Endothelial cell of umbilical vein (primary cell): ENCODE results near the gene SLC8A2. TPM values are rescaled to one million over a fixed set of nuclear protein-coding genes. Genes with fewer than 3 reads are reported as not detected.

ENCODE experiments used
- BruUV-seq: library from RNA; stranded (reverse); fragments of 400-500 nt; replicated peaks from 2 replicates; lab custom pipeline; 2021; lab: Mats Ljungman, UMichigan
- CTCF ChIA-PET: fragments of 300-600, 350-600 bp; sonication (Branson Sonifier 250); formaldehyde crosslinking; loops from one replicate; lab custom pipeline; 2021; ENCODE audit warnings: antibody characterized with exemption, inconsistent platforms; lab: Charles Lee
- POLR2A ChIA-PET: fragments of 300-600, 350-600 bp; sonication (Branson Sonifier 250); formaldehyde crosslinking; loops from one replicate; lab custom pipeline; 2021; ENCODE audit warnings: antibody characterized with exemption, inconsistent platforms; lab: Charles Lee
- DNase-seq: peaks from one replicate; pipeline ENCODE4 v3.0.0-alpha.2; 2011; ENCODE audit warnings: low read depth, low spot score
- FAIRE-seq: peaks from 2 replicates; lab custom pipeline; 2011; peaks lifted over from hg19 to GRCh38; lab: Jason Lieb, UNC
- H2AFZ ChIP-seq: 2 replicates; pipeline ENCODE4 v1.6.0; 2012; ENCODE audit warnings: low read depth, low read length, control low read depth, inconsistent platforms
- H3K27ac ChIP-seq: 2 replicates; pipeline ENCODE4 v1.5.1; 2011; ENCODE audit warnings: low read depth, mild to moderate bottlenecking, control low read depth, low read length, moderate library complexity; ENCODE audit not compliant: insufficient read depth
- H3K27me3 ChIP-seq, 2 experiments: 2 replicates each; pipeline versions ENCODE4 v1.6.0 to v1.6.1; 2011; ENCODE audit warnings: low read length in 2 of 2, mixed read lengths in 1 of 2; ENCODE audit not compliant: control insufficient read depth in 2 of 2, insufficient read depth in 2 of 2
- H3K36me3 ChIP-seq, 2 experiments: 2 replicates in 1 of 2; 3 replicates in 1 of 2; pipeline ENCODE4 v1.5.1; 2011; ENCODE audit warnings: low read length in 2 of 2, mild to moderate bottlenecking in 1 of 2, moderate library complexity in 1 of 2; ENCODE audit not compliant: control insufficient read depth in 2 of 2, insufficient read depth in 2 of 2; ENCODE audit errors: extremely low read depth in 1 of 2
- H3K4me1 ChIP-seq: 3 replicates; pipeline ENCODE4 v1.5.1; 2011; ENCODE audit warnings: mild to moderate bottlenecking, low read length; ENCODE audit not compliant: control insufficient read depth, insufficient read depth; ENCODE audit errors: extremely low read depth
- H3K4me2 ChIP-seq: 2 replicates; pipeline ENCODE4 v1.6.1; 2011; ENCODE audit warnings: low read length, control low read depth, mixed read lengths; ENCODE audit not compliant: insufficient read depth
- H3K4me3 ChIP-seq, 3 experiments: fragments of 200-600 bp in 1 of 3; sonication (generic), shearing (Covaris generic) in 1 of 3; replicated peaks in 1 of 3; 2 replicates each; pipeline ENCODE4 v1.5.1; 2011 to 2016; ENCODE audit warnings: control low read depth in 3 of 3, low read length in 3 of 3, mild to moderate bottlenecking in 2 of 3, inconsistent platforms in 1 of 3, low read depth in 1 of 3, moderate library complexity in 1 of 3; ENCODE audit not compliant: insufficient read depth in 1 of 3
- H3K79me2 ChIP-seq: 2 replicates; pipeline ENCODE4 v1.6.0; 2012; ENCODE audit warnings: low read length, inconsistent platforms; ENCODE audit not compliant: control insufficient read depth, insufficient read depth
- H3K9ac ChIP-seq: replicated peaks from 2 replicates; pipeline ENCODE3; 2011; ENCODE audit warnings: low read length, control low read depth; ENCODE audit not compliant: insufficient read depth; ENCODE audit errors: extremely low read depth
- H3K9me1 ChIP-seq: replicated peaks from 3 replicates; pipeline ENCODE4 v1.6.0; 2011; ENCODE audit warnings: mild to moderate bottlenecking, low read length; ENCODE audit not compliant: control insufficient read depth, insufficient read depth; ENCODE audit errors: extremely low read depth
- H3K9me3 ChIP-seq: replicated peaks from 2 replicates; pipeline ENCODE4 v1.5.1; 2012; ENCODE audit warnings: low read length, inconsistent platforms; ENCODE audit not compliant: control insufficient read depth, insufficient read depth
- H4K20me1 ChIP-seq: replicated peaks from 2 replicates; pipeline ENCODE3; 2011; ENCODE audit warnings: mild to moderate bottlenecking, low read length; ENCODE audit not compliant: control insufficient read depth, insufficient read depth; ENCODE audit errors: extremely low read depth
- CTCF ChIP-seq, 2 donors: IDR thresholded peaks; 1 replicate in 1 of 2; 2 replicates in 1 of 2; pipeline ENCODE4 v1.5.1; 2011; ENCODE audit warnings: low read length in 2 of 2, mild to moderate bottlenecking in 2 of 2, moderate library complexity in 2 of 2, control low read depth in 1 of 2, inconsistent platforms in 1 of 2, low read depth in 1 of 2; ENCODE audit not compliant: insufficient read depth in 1 of 2; ENCODE audit errors: extremely low read depth in 1 of 2
- EZH2 ChIP-seq: IDR thresholded peaks from 2 replicates; pipeline ENCODE4 v1.6.1; 2012; ENCODE audit warnings: borderline replicate concordance, low read depth, mild to moderate bottlenecking, moderate library complexity, low read length, inconsistent platforms; ENCODE audit not compliant: severe bottlenecking
- FOS ChIP-seq: IDR thresholded peaks from 2 replicates; pipeline ENCODE4 v1.6.1; 2011; ENCODE audit warnings: mild to moderate bottlenecking, low read length, moderate library complexity, borderline replicate concordance; ENCODE audit not compliant: insufficient read depth
- GATA2 ChIP-seq: IDR thresholded peaks from 2 replicates; pipeline ENCODE4 v1.7.0; 2011; ENCODE audit warnings: low read depth, mild to moderate bottlenecking, moderate library complexity, mixed read lengths, low read length; ENCODE audit not compliant: insufficient read length, insufficient read depth
- JUN ChIP-seq: IDR thresholded peaks from 2 replicates; pipeline ENCODE4 v1.6.1; 2011; ENCODE audit warnings: borderline replicate concordance, low read depth; ENCODE audit not compliant: insufficient read length, insufficient read depth
- MAX ChIP-seq: IDR thresholded peaks from 2 replicates; pipeline ENCODE4 v1.6.1; 2011; ENCODE audit not compliant: insufficient read depth, insufficient read length
- MYC ChIP-seq: IDR thresholded peaks from one replicate; pipeline ENCODE4 v1.6.1; 2011; ENCODE audit warnings: mild to moderate bottlenecking, low read depth, low read length
- POLR2A ChIP-seq: IDR thresholded peaks from 2 replicates; pipeline ENCODE4 v1.6.1; 2012; ENCODE audit warnings: low read depth, mild to moderate bottlenecking, control low read depth, low read length
- POLR2AphosphoS5 ChIP-seq: IDR thresholded peaks from 2 replicates; pipeline ENCODE4 v1.6.1; 2012; ENCODE audit warnings: low read depth, mild to moderate bottlenecking, control low read depth, low read length, moderate library complexity; ENCODE audit not compliant: insufficient read depth
- dilution Hi-C: fragments of 300-500 bp; cut with MboI; formaldehyde crosslinking; loops from one replicate; pipeline ENCODE4 v1.15.0; 2019; ENCODE audit warnings: low sequenced_read_pairs; ENCODE audit not compliant: extremely low pct_ligation_motif_present
- intact Hi-C: fragments of 100-400 bp; cut with micrococcal nuclease; formaldehyde crosslinking; loops from one replicate; pipeline ENCODE4 v1.10.0; 2022
- polyA plus RNA-seq, 4 experiments: library from polyadenylated mRNA; depleted of rRNA in 3 of 4; stranded (reverse) in 3 of 4; unstranded in 1 of 4; fragments of >200 nt; gene quantifications; 2 replicates each; pipeline versions ENCODE4 v1.2.1 to v1.2.3, GENCODE V29; 2011 to 2012; ENCODE audit warnings: missing spikeins in 1 of 4
- total RNA-seq: library from RNA; stranded (reverse); gene quantifications from 2 replicates; pipeline ENCODE4 v1.2.3, GENCODE V29; 2021

SLC8A2 gene
- total and polyA plus RNA-seq, 2 donors (not counting 3 experiments of a cell fraction or from before 2014, with no cell fraction given), result not detected

- POLR2A ChIA-PET, result no interaction called here
- CTCF ChIA-PET, result interaction anchor here (0.8 to 2.0 kb wide), 5 partner anchors 12 to 60 kb away, joined by 3 to 6 read pairs (median 4); partner anchors contain the start of gene KPTN
- no TSS peak for BruUV-seq
Measured at GRCh38 chr19:47495478-47496372, 24.0 kb upstream of the SLC8A2 start.

More at GRCh38 chr19:47495478-47496372, 24.0 kb upstream of the SLC8A2 start:
- Histone ChIP-seq H3K9me3 (no peaks in the 10 kb centered on the region), H3K27ac (no peak overlapping the region), H3K4me1 (no peaks in the 10 kb centered on the region), H3K27me3 (no peaks in the 10 kb centered on the region), H3K79me2 (no peaks in the 10 kb centered on the region), H3K9me1 (no peaks in the 10 kb centered on the region), H3K4me2 (no peak overlapping the region), H3K36me3 (peaks cover 3 to 43% of the 10 kb centered on the region in 2 experiments), H3K9ac (no peak overlapping the region), H4K20me1 (no peaks in the 10 kb centered on the region), H3K4me3 (no peak overlapping the region), H2AFZ (no peak overlapping the region)
- DNase-seq (no peak), FAIRE-seq (no peak)
- TF ChIP-seq EZH2 (no peak), MYC (no peak), GATA2 (no peak), CTCF (IDR thresholded peaks at IDR 0.05; ENCODE audit: extremely low read depth in 1 of 2, insufficient read depth in 1 of 2, low read depth in 1 of 2, low read length in 2 of 2) (no peak), POLR2A (no peak), POLR2AphosphoS5 (no peak), JUN (no peak), FOS (no peak), MAX (no peak)
- intact Hi-C loops (no loop called here), dilution Hi-C loops (no loop called here)
